Measurements from ENCODE around the gene PPBP. TPM values are rescaled to one million over a fixed set of nuclear protein-coding genes. Genes with fewer than 3 reads are reported as not detected.

Gene PPBP
- total RNA-seq, 1 experiment from 2014 or later: not detected

DNA sequence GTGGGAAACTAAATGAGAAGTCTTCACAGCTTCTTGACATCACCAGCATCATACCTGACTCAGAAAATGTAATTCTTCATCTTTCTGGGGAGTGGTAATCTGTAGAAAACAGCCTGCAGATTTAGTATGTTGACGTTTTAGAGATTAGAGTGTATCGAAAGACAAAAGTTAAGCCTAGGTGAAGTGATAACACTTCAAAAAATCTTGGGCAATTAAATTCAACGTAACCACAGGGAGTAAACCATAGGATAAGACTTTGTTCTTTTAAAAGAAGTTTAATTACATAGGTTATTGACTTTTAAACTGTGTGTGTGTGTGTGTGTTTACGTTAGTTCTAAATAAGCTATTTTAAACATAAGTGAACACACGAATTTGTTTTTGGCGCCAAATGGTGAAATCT, 12.3 kb upstream of the PPBP start:
- no peak overlapping the region for H3K27ac Mint-ChIP-seq
- H3K36me3 Mint-ChIP-seq: peaks cover 15% of the 10 kb centered on the region
- DNase-seq (ENCODE audit: low spot score): no peak
- no peak overlapping the region for H3K4me3 Mint-ChIP-seq
- ATAC-seq: no peak
- ChIA-PET CTCF (no interaction called here), POLR2A (no interaction called here)
- TF ChIP-seq ETV6 (CRISPR knock-in tag; IDR thresholded peaks at IDR 0.05) (no peak), ZNF416 (CRISPR knock-in tag; IDR thresholded peaks at IDR 0.05) (no peak), ZNF671 (CRISPR knock-in tag; IDR thresholded peaks at IDR 0.05) (no peak), SMAD4 (CRISPR knock-in tag; IDR thresholded peaks at IDR 0.05) (no peak), NFYB (CRISPR knock-in tag; conservative IDR thresholded peaks at IDR 0.05; ENCODE audit: low read depth) (no peak), NR1H2 (CRISPR knock-in tag; IDR thresholded peaks at IDR 0.05) (no peak), ATF1 (CRISPR knock-in tag; IDR thresholded peaks at IDR 0.05) (no peak), NR3C1 (CRISPR knock-in tag; conservative IDR thresholded peaks at IDR 0.05; ENCODE audit: low read depth) (no peak), ZNF138 (CRISPR knock-in tag; conservative IDR thresholded peaks at IDR 0.05) (no peak), NR2C2 (CRISPR knock-in tag; IDR thresholded peaks at IDR 0.05) (no peak)
- TF ChIP-seq, protein P1, sequence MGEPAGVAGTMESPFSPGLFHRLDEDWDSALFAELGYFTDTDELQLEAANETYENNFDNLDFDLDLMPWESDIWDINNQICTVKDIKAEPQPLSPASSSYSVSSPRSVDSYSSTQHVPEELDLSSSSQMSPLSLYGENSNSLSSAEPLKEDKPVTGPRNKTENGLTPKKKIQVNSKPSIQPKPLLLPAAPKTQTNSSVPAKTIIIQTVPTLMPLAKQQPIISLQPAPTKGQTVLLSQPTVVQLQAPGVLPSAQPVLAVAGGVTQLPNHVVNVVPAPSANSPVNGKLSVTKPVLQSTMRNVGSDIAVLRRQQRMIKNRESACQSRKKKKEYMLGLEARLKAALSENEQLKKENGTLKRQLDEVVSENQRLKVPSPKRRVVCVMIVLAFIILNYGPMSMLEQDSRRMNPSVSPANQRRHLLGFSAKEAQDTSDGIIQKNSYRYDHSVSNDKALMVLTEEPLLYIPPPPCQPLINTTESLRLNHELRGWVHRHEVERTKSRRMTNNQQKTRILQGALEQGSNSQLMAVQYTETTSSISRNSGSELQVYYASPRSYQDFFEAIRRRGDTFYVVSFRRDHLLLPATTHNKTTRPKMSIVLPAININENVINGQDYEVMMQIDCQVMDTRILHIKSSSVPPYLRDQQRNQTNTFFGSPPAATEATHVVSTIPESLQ (CRISPR knock-in tag; IDR thresholded peaks at IDR 0.05): no peak
- TF ChIP-seq, protein P2, sequence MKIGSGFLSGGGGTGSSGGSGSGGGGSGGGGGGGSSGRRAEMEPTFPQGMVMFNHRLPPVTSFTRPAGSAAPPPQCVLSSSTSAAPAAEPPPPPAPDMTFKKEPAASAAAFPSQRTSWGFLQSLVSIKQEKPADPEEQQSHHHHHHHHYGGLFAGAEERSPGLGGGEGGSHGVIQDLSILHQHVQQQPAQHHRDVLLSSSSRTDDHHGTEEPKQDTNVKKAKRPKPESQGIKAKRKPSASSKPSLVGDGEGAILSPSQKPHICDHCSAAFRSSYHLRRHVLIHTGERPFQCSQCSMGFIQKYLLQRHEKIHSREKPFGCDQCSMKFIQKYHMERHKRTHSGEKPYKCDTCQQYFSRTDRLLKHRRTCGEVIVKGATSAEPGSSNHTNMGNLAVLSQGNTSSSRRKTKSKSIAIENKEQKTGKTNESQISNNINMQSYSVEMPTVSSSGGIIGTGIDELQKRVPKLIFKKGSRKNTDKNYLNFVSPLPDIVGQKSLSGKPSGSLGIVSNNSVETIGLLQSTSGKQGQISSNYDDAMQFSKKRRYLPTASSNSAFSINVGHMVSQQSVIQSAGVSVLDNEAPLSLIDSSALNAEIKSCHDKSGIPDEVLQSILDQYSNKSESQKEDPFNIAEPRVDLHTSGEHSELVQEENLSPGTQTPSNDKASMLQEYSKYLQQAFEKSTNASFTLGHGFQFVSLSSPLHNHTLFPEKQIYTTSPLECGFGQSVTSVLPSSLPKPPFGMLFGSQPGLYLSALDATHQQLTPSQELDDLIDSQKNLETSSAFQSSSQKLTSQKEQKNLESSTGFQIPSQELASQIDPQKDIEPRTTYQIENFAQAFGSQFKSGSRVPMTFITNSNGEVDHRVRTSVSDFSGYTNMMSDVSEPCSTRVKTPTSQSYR (CRISPR knock-in tag; IDR thresholded peaks at IDR 0.05): no peak
- TF ChIP-seq, protein P3, sequence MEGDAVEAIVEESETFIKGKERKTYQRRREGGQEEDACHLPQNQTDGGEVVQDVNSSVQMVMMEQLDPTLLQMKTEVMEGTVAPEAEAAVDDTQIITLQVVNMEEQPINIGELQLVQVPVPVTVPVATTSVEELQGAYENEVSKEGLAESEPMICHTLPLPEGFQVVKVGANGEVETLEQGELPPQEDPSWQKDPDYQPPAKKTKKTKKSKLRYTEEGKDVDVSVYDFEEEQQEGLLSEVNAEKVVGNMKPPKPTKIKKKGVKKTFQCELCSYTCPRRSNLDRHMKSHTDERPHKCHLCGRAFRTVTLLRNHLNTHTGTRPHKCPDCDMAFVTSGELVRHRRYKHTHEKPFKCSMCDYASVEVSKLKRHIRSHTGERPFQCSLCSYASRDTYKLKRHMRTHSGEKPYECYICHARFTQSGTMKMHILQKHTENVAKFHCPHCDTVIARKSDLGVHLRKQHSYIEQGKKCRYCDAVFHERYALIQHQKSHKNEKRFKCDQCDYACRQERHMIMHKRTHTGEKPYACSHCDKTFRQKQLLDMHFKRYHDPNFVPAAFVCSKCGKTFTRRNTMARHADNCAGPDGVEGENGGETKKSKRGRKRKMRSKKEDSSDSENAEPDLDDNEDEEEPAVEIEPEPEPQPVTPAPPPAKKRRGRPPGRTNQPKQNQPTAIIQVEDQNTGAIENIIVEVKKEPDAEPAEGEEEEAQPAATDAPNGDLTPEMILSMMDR (IDR thresholded peaks at IDR 0.05): no peak
- TF ChIP-seq, protein P4, sequence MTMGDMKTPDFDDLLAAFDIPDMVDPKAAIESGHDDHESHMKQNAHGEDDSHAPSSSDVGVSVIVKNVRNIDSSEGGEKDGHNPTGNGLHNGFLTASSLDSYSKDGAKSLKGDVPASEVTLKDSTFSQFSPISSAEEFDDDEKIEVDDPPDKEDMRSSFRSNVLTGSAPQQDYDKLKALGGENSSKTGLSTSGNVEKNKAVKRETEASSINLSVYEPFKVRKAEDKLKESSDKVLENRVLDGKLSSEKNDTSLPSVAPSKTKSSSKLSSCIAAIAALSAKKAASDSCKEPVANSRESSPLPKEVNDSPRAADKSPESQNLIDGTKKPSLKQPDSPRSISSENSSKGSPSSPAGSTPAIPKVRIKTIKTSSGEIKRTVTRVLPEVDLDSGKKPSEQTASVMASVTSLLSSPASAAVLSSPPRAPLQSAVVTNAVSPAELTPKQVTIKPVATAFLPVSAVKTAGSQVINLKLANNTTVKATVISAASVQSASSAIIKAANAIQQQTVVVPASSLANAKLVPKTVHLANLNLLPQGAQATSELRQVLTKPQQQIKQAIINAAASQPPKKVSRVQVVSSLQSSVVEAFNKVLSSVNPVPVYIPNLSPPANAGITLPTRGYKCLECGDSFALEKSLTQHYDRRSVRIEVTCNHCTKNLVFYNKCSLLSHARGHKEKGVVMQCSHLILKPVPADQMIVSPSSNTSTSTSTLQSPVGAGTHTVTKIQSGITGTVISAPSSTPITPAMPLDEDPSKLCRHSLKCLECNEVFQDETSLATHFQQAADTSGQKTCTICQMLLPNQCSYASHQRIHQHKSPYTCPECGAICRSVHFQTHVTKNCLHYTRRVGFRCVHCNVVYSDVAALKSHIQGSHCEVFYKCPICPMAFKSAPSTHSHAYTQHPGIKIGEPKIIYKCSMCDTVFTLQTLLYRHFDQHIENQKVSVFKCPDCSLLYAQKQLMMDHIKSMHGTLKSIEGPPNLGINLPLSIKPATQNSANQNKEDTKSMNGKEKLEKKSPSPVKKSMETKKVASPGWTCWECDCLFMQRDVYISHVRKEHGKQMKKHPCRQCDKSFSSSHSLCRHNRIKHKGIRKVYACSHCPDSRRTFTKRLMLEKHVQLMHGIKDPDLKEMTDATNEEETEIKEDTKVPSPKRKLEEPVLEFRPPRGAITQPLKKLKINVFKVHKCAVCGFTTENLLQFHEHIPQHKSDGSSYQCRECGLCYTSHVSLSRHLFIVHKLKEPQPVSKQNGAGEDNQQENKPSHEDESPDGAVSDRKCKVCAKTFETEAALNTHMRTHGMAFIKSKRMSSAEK (CRISPR knock-in tag; IDR thresholded peaks at IDR 0.05; ENCODE audit: borderline replicate concordance): no peak
- TF ChIP-seq, protein P5, sequence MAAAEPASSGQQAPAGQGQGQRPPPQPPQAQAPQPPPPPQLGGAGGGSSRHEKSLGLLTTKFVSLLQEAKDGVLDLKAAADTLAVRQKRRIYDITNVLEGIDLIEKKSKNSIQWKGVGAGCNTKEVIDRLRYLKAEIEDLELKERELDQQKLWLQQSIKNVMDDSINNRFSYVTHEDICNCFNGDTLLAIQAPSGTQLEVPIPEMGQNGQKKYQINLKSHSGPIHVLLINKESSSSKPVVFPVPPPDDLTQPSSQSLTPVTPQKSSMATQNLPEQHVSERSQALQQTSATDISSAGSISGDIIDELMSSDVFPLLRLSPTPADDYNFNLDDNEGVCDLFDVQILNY (CRISPR knock-in tag; IDR thresholded peaks at IDR 0.05): no peak
- TF ChIP-seq, protein P6, sequence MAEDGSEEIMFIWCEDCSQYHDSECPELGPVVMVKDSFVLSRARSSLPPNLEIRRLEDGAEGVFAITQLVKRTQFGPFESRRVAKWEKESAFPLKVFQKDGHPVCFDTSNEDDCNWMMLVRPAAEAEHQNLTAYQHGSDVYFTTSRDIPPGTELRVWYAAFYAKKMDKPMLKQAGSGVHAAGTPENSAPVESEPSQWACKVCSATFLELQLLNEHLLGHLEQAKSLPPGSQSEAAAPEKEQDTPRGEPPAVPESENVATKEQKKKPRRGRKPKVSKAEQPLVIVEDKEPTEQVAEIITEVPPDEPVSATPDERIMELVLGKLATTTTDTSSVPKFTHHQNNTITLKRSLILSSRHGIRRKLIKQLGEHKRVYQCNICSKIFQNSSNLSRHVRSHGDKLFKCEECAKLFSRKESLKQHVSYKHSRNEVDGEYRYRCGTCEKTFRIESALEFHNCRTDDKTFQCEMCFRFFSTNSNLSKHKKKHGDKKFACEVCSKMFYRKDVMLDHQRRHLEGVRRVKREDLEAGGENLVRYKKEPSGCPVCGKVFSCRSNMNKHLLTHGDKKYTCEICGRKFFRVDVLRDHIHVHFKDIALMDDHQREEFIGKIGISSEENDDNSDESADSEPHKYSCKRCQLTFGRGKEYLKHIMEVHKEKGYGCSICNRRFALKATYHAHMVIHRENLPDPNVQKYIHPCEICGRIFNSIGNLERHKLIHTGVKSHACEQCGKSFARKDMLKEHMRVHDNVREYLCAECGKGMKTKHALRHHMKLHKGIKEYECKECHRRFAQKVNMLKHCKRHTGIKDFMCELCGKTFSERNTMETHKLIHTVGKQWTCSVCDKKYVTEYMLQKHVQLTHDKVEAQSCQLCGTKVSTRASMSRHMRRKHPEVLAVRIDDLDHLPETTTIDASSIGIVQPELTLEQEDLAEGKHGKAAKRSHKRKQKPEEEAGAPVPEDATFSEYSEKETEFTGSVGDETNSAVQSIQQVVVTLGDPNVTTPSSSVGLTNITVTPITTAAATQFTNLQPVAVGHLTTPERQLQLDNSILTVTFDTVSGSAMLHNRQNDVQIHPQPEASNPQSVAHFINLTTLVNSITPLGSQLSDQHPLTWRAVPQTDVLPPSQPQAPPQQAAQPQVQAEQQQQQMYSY (CRISPR knock-in tag; IDR thresholded peaks at IDR 0.05): no peak
- H3K27me3 Mint-ChIP-seq (ENCODE audit: low read depth): peaks cover 23% of the 10 kb centered on the region
- peaks cover 5% of the 10 kb centered on the region; the same call in 1 of the 2 replicates for H3K9me3 Mint-ChIP-seq
- peaks cover 45% of the 10 kb centered on the region for H3K4me1 Mint-ChIP-seq
